Keratinocyte (primary cell): ENCODE data around the gene ZNF638. TPM values are rescaled to one million over a fixed set of nuclear protein-coding genes. Genes with fewer than 3 reads are reported as not detected.

Experiments
- DNase-seq: peaks from one replicate; pipeline ENCODE4 v3.0.0-alpha.2; 2011; ENCODE audit warnings: low read depth, missing footprints, low spot score
- FAIRE-seq: peaks from 2 replicates; lab custom pipeline; 2011; peaks lifted over from hg19 to GRCh38; lab: Jason Lieb, UNC
- H2AFZ ChIP-seq: 2 replicates; pipeline ENCODE4 v1.6.0; 2012; ENCODE audit warnings: low read length, control low read depth, inconsistent platforms; ENCODE audit not compliant: control insufficient read depth
- H3K27ac ChIP-seq: 2 replicates; pipeline ENCODE4 v1.5.1; 2011; ENCODE audit warnings: low read length; ENCODE audit not compliant: control insufficient read depth, insufficient read depth
- H3K27me3 ChIP-seq: 3 replicates; pipeline ENCODE4 v1.6.0; 2011; ENCODE audit warnings: low read length; ENCODE audit not compliant: control insufficient read depth, insufficient read depth; ENCODE audit errors: extremely low read depth
- H3K36me3 ChIP-seq, 2 experiments: 2 replicates in 1 of 2; 3 replicates in 1 of 2; pipeline ENCODE4 v1.5.1; 2011; ENCODE audit warnings: low read length in 2 of 2, mild to moderate bottlenecking in 1 of 2; ENCODE audit not compliant: control insufficient read depth in 2 of 2, insufficient read depth in 2 of 2; ENCODE audit errors: extremely low read depth in 1 of 2
- H3K4me1 ChIP-seq: 3 replicates; pipeline ENCODE4 v1.5.1; 2011; ENCODE audit warnings: low read length; ENCODE audit not compliant: control insufficient read depth, insufficient read depth; ENCODE audit errors: extremely low read depth
- H3K4me2 ChIP-seq: 3 replicates; pipeline ENCODE4 v1.6.0; 2011; ENCODE audit warnings: low read depth, low read length; ENCODE audit not compliant: control insufficient read depth, insufficient read depth; ENCODE audit errors: extremely low read depth
- H3K4me3 ChIP-seq, 3 experiments: fragments of 200-600 bp in 1 of 3; sonication (generic) in 1 of 3; 2 replicates in 2 of 3; 3 replicates in 1 of 3; pipeline ENCODE4 v1.5.1; 2011 to 2016; ENCODE audit warnings: low read length in 3 of 3, mild to moderate bottlenecking in 3 of 3, control low read depth in 2 of 3, inconsistent platforms in 1 of 3, low read depth in 1 of 3, mixed read lengths in 1 of 3, mixed run types in 1 of 3, moderate library complexity in 1 of 3; ENCODE audit not compliant: control insufficient read depth in 2 of 3, insufficient read depth in 2 of 3; ENCODE audit errors: extremely low read depth in 1 of 3
- H3K79me2 ChIP-seq: 2 replicates; pipeline ENCODE4 v1.6.0; 2012; ENCODE audit warnings: low read length; ENCODE audit not compliant: control insufficient read depth, insufficient read depth
- H3K9ac ChIP-seq: 3 replicates; pipeline ENCODE4 v1.6.0; 2011; ENCODE audit warnings: low read length; ENCODE audit not compliant: control insufficient read depth, insufficient read depth; ENCODE audit errors: extremely low read depth
- H3K9me1 ChIP-seq: 3 replicates; pipeline ENCODE4 v1.6.0; 2011; ENCODE audit warnings: low read length; ENCODE audit not compliant: control insufficient read depth, insufficient read depth; ENCODE audit errors: extremely low read depth
- H3K9me3 ChIP-seq: 2 replicates; pipeline ENCODE4 v1.5.1; 2012; ENCODE audit warnings: low read depth, low read length; ENCODE audit not compliant: control insufficient read depth
- H4K20me1 ChIP-seq: 3 replicates; pipeline ENCODE4 v1.6.0; 2011; ENCODE audit warnings: low read length; ENCODE audit not compliant: control insufficient read depth, insufficient read depth; ENCODE audit errors: extremely low read depth
- CTCF ChIP-seq, 3 experiments: IDR thresholded peaks in 1 of 3; conservative IDR thresholded peaks in 1 of 3; optimal IDR thresholded peaks in 1 of 3; 2 replicates in 2 of 3; 3 replicates in 1 of 3; pipeline versions ENCODE3 to v1.5.1; 2011; ENCODE audit warnings: low read length in 3 of 3, mild to moderate bottlenecking in 3 of 3, moderate library complexity in 2 of 3, control low read depth in 1 of 3, inconsistent platforms in 1 of 3; ENCODE audit not compliant: insufficient read depth in 2 of 3; ENCODE audit errors: extremely low read depth in 1 of 3
- EZH2 ChIP-seq: IDR thresholded peaks from one replicate; pipeline ENCODE4 v1.6.1; 2012; ENCODE audit warnings: inconsistent platforms, mild to moderate bottlenecking, low read length, moderate library complexity
- dilution Hi-C: fragments of 300-500 bp; cut with MboI; formaldehyde crosslinking; loops from one replicate; pipeline ENCODE4 v1.7.0; 2020; ENCODE audit warnings: low sequenced_read_pairs; ENCODE audit not compliant: extremely low pct_ligation_motif_present
- polyA plus RNA-seq, 5 experiments: library from polyadenylated mRNA; depleted of rRNA in 3 of 5; stranded (reverse) in 3 of 5; stranded (forward) in 1 of 5; unstranded in 1 of 5; fragments of >200 nt; gene quantifications; 1 replicate in 1 of 5; 2 replicates in 3 of 5; 3 replicates in 1 of 5; pipeline versions ENCODE4 v1.2.1 to v1.2.3, GENCODE V29; 2011 to 2012; ENCODE audit warnings: missing spikeins in 2 of 5, low read depth in 1 of 5, low replicate concordance in 1 of 5

The ZNF638 gene
- polyA plus RNA-seq, 1 donor (not counting 4 experiments of a cell fraction or from before 2014, with no cell fraction given) = 66.5 TPM

GRCh38 chr2:71423817-71424420 is 92.3 kb downstream of the ZNF638 start:
- no peak for TF ChIP-seq CTCF (optimal IDR thresholded peaks at IDR 0.05 in 1 of 3, IDR thresholded peaks at IDR 0.05 in 1 of 3, conservative IDR thresholded peaks at IDR 0.05 in 1 of 3; ENCODE audit: extremely low read depth in 1 of 3, insufficient read depth in 2 of 3, low read length in 3 of 3)
- TF ChIP-seq EZH2 = no peak
- FAIRE-seq = no peak

GRCh38 chr2:71426721-71427120 is 95.1 kb downstream of the ZNF638 start:
- Histone ChIP-seq H3K4me3 (no peak overlapping the region), H3K79me2 (no peaks in the 10 kb centered on the region), H2AFZ (no peak overlapping the region), H3K36me3 (peaks cover 17% of the 10 kb centered on the region in 2 experiments), H3K9ac (no peak overlapping the region), H3K9me3 (no peaks in the 10 kb centered on the region), H3K27me3 (no peaks in the 10 kb centered on the region), H3K27ac (no peak overlapping the region), H3K9me1 (no peaks in the 10 kb centered on the region), H3K4me2 (no peak overlapping the region), H3K4me1 (no peaks in the 10 kb centered on the region), H4K20me1 (no peaks in the 10 kb centered on the region)
- dilution Hi-C loops = no loop called here
- no peak for FAIRE-seq
- DNase-seq = no peak
- TF ChIP-seq EZH2 = no peak
- no peak for TF ChIP-seq CTCF (optimal IDR thresholded peaks at IDR 0.05 in 1 of 3, IDR thresholded peaks at IDR 0.05 in 1 of 3, conservative IDR thresholded peaks at IDR 0.05 in 1 of 3; ENCODE audit: extremely low read depth in 1 of 3, insufficient read depth in 2 of 3, low read length in 3 of 3)

More at GRCh38 chr2:71423817-71424420, 92.3 kb downstream of the ZNF638 start:
- Histone ChIP-seq H3K27ac (no peak overlapping the region), H3K79me2 (no peaks in the 10 kb centered on the region), H3K9ac (no peak overlapping the region), H3K9me1 (no peaks in the 10 kb centered on the region), H2AFZ (no peak overlapping the region), H4K20me1 (no peaks in the 10 kb centered on the region), H3K27me3 (no peaks in the 10 kb centered on the region), H3K4me1 (no peaks in the 10 kb centered on the region), H3K4me3 (no peak overlapping the region), H3K36me3 (peaks cover 14 to 17% of the 10 kb centered on the region in 2 experiments), H3K9me3 (no peaks in the 10 kb centered on the region), H3K4me2 (no peak overlapping the region)
- DNase-seq = no peak
- dilution Hi-C loops = no loop called here
